GM13977 (cell line): Measurements from ENCODE around the gene PRELID1.
"Not testable (repeated sequence)": the region's sequence is repeated elsewhere in the genome, so short reads cannot be mapped to it uniquely, and the experiment has no call there.

Experiments used
- DNase-seq: peaks from one replicate; pipeline ENCODE4 v3.0.0; 2012; ENCODE audit warnings: low spot score
- in situ Hi-C: fragments of 300-500 bp; cut with MboI; formaldehyde crosslinking; loops from one replicate; pipeline ENCODE4 v1.12.0; 2022; ENCODE audit warnings: low sequenced_read_pairs, low pct_unique_long_range_greater_than_20kb, mixed read lengths, inconsistent platforms; ENCODE audit not compliant: unreplicated experiment
- TF ChIP-seq, protein P1 (sequence below): IDR thresholded peaks from 2 replicates; pipeline ENCODE4 v1.5.1; 2012; ENCODE audit warnings: mild to moderate bottlenecking, control low read depth; ENCODE audit not compliant: insufficient read depth; ENCODE audit errors: extremely low read depth, missing control alignments

Gene PRELID1

DNA sequence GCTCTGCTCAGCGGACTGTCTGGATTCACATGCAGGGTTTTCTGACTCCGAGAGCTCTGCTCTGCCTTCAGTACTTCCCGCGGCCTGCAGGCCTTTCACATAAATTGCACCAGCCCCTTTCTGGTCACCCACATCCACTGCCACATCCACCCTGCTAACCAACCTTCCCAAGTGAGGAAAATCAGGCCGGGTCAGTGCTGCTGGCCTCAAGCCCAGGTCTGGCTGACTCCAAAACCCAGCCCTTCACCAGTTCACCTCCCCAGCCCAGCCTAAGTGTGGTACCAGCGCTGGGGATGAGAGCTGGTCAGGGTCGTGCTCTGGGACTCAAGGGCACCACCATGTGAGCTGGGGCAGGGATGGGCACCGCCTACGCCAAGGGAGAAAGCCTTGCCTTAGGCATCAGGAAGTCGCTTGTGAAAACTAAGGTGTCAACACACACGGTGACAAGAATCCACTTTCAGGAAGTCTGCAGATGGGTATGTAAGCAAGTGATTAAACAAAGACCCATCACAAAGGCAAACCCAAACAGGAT lies 35.6 kb downstream of the PRELID1 start:
- DNase-seq: no peak
- TF ChIP-seq, protein P1, sequence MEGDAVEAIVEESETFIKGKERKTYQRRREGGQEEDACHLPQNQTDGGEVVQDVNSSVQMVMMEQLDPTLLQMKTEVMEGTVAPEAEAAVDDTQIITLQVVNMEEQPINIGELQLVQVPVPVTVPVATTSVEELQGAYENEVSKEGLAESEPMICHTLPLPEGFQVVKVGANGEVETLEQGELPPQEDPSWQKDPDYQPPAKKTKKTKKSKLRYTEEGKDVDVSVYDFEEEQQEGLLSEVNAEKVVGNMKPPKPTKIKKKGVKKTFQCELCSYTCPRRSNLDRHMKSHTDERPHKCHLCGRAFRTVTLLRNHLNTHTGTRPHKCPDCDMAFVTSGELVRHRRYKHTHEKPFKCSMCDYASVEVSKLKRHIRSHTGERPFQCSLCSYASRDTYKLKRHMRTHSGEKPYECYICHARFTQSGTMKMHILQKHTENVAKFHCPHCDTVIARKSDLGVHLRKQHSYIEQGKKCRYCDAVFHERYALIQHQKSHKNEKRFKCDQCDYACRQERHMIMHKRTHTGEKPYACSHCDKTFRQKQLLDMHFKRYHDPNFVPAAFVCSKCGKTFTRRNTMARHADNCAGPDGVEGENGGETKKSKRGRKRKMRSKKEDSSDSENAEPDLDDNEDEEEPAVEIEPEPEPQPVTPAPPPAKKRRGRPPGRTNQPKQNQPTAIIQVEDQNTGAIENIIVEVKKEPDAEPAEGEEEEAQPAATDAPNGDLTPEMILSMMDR: no peak
- in situ Hi-C loops: no loop called here

GRCh38 chr5:177343000-177343399 lies 39.4 kb downstream of the PRELID1 start:
- DNase-seq, in situ Hi-C loops: not testable (repeated sequence)

DNA sequence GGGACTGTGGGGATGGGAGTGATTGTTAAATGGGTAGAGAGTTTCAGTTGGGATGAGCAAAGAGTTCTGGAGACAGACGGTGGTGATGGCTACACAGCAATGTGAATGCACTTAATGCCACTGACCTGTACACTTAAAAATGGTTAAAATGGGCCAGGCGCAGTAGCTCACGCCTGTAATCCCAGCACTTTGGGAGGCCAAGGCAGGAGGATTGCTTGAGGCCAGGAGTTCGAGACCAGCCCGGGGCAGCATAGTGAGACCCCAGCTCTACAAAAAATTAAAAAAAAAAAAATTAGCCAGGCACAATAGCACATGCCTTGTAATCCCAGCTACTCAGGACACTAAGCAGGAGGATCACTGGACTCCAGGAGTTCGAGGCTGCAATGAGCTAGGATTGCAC lies 40.2 kb downstream of the PRELID1 start:
- DNase-seq: no peak
- in situ Hi-C loops: no loop called here
- TF ChIP-seq, protein P1: no peak

GRCh38 chr5:177344891-177345290 lies 41.3 kb downstream of the PRELID1 start:
- DNase-seq: no peak
- TF ChIP-seq, protein P1: no peak
- in situ Hi-C loops: no loop called here

- no peak for DNase-seq
- in situ Hi-C loops: no loop called here
- TF ChIP-seq, protein P1: no peak
Observed at GRCh38 chr5:177346820-177347219, 43.2 kb downstream of the PRELID1 start.

- DNase-seq: no peak
- in situ Hi-C loops: no loop called here
- TF ChIP-seq, protein P1: no peak
Observed at GRCh38 chr5:177347699-177348098, 44.1 kb downstream of the PRELID1 start.

DNA sequence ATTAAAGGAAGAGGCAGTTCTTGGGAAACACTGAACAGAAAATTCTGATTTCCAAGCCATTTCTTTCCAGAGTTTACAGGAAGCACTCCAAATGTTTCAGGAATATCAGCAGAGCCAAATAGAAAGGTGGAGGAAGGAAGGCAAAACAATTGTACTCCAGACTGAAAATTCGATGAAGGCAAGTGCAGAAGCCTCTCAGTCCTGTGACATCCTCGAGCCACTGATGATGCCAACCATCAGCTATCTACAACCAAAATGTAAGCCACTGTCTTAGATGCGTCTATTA lies 45.7 kb downstream of the PRELID1 start:
- in situ Hi-C loops: no loop called here
- DNase-seq: no peak
- TF ChIP-seq, protein P1: no peak
